SK-N-SH (cell line): ENCODE measurements around the gene FADS2.

Experiments
- CTCF ChIP-seq: fragments of 200-600 bp; sonication (generic); IDR thresholded peaks from 2 replicates; pipeline ENCODE4 v1.6.1; 2017; ENCODE audit warnings: antibody characterized with exemption, mild to moderate bottlenecking, moderate library complexity
- ELF1 ChIP-seq: IDR thresholded peaks from 2 replicates; pipeline ENCODE4 v1.4.0; 2012
- REST ChIP-seq: IDR thresholded peaks from 2 replicates; pipeline ENCODE4 v1.6.1; 2012; ENCODE audit warnings: mild to moderate bottlenecking, low read depth, low read length, moderate library complexity
- TEAD4 ChIP-seq: IDR thresholded peaks from 2 replicates; pipeline ENCODE4 v1.4.0; 2012; ENCODE audit warnings: mild to moderate bottlenecking, borderline replicate concordance; ENCODE audit not compliant: insufficient read depth

DNA sequence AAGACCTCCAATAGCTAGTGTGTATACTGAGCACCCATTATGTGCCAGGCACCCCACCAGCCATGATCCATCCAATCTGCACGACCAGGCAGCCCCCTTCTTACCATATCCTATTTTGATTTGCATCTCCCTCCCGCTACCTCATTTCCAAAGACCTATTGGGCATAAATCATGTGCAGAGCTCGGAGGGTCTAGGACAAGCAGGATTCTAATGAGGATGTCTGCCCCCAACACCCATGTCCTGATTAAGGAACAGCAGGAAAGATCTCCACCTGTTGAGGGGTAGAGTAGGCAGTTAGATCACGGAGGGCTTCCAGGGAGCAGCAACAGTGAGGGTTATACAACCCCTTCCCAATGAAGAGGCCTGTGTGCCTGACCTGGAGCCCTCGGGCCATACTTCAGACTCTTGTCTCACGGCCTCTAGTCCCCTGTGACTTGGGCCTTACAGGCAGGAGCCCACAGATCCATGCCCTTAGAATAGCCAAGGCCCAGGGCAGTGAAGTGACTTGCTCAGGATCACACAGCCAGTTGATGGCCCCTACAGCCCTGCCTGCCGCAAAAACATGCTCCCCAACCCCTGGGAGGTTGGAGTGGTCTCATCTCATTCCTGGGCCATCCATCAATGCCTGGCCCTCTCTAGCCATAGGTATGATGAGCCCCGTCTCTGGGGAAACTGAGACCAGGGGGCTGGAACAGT lies 85.7 kb downstream of the FADS2 start:
- TF ChIP-seq CTCF: no peak
- TF ChIP-seq TEAD4: no peak
- TF ChIP-seq REST: no peak
- no peak for TF ChIP-seq ELF1
